ENCODE measurements around the gene SCAF1. TPM values are rescaled to one million over a fixed set of nuclear protein-coding genes. Genes with fewer than 3 reads are reported as not detected.

The SCAF1 gene
- total and polyA plus RNA-seq, 2 of the 13 experiments (the other 11 are each of a cell fraction or from before 2014, with no cell fraction given) = 3.3 to 6.1 TPM

GRCh38 chr19:49684983-49685553 is 43.1 kb downstream of the SCAF1 start:
- Histone ChIP-seq H3K4me1 (ENCODE audit: insufficient read depth, low read length) (peaks cover 13% of the 10 kb centered on the region), H3K27me3 (ENCODE audit: control insufficient read depth in 1 of 2, insufficient read depth in 2 of 2, low read length in 2 of 2) (no peaks in the 10 kb centered on the region), H3K36me3 (replicated peaks in 1 of 2; ENCODE audit: control insufficient read depth in 1 of 2, insufficient read depth in 2 of 2, low read length in 2 of 2) (peaks cover 22 to 66% of the 10 kb centered on the region in 2 experiments), H3K4me2 (ENCODE audit: low read depth, low read length) (no peak overlapping the region), H3K9me3 (ENCODE audit: low read length) (no peaks in the 10 kb centered on the region), H3K79me2 (ENCODE audit: insufficient read depth, low read length) (peaks cover 16% of the 10 kb centered on the region), H2AFZ (ENCODE audit: low read length) (no peak overlapping the region), H3K4me3 (replicated peaks in 1 of 3; ENCODE audit: insufficient read depth in 1 of 3, low read depth in 2 of 3, low read length in 3 of 3) (no peak overlapping the region), H3K27ac (ENCODE audit: extremely low read length, insufficient read depth, low read length) (no peak overlapping the region), H3K9ac (ENCODE audit: insufficient read depth, low read depth, low read length) (no peak overlapping the region), H4K20me1 (ENCODE audit: insufficient read depth, low read length) (peaks cover 22% of the 10 kb centered on the region)
- WGBS (ENCODE audit: low lambda C conversion rate) = 98% methylated on average over 10 of the region's 13 CpGs
- BruUV-seq (replicated peaks) = no TSS peak
- in situ Hi-C loops (cut with HindIII; ENCODE audit: extremely low pct_ligation_motif_present, low pct_unique_long_range_greater_than_20kb) = no loop called here
- no peak for FAIRE-seq
- DNase-seq (ENCODE audit: low spot score) = no peak
- POLR2A ChIA-PET = interaction anchor here (1.2 to 1.5 kb wide), 2 partner anchors 9 to 166 kb away, joined by 3 to 5 read pairs; partner anchors contain the start of gene PTOV1
- CTCF ChIA-PET (ENCODE audit: low intra/inter-chr PET ratio, low total read pairs) = no interaction called here
- intact Hi-C loops (cut with micrococcal nuclease; ENCODE audit: unreplicated experiment) = no loop called here
- no peak for ATAC-seq
- TF ChIP-seq ZIK1 (CRISPR knock-in tag; IDR thresholded peaks at IDR 0.05; ENCODE audit: borderline replicate concordance, low read depth) (no peak), BATF2 (CRISPR knock-in tag; IDR thresholded peaks at IDR 0.05) (no peak), POLR2AphosphoS2 (IDR thresholded peaks at IDR 0.05; ENCODE audit: low read depth, low read length) (0 out of 2 replicates have a peak, but pooled peaks have one; percentile 39), EZH2 (conservative IDR thresholded peaks at IDR 0.05; ENCODE audit: low read depth, low read length) (no peak), ELF4 (CRISPR knock-in tag; IDR thresholded peaks at IDR 0.05; ENCODE audit: borderline replicate concordance) (no peak), MAZ (IDR thresholded peaks at IDR 0.05; ENCODE audit: borderline replicate concordance, low read depth, low read length) (no peak), MAZ (CRISPR knock-in tag; IDR thresholded peaks at IDR 0.05; ENCODE audit: low read depth) (no peak)
- TF ChIP-seq, protein P1, sequence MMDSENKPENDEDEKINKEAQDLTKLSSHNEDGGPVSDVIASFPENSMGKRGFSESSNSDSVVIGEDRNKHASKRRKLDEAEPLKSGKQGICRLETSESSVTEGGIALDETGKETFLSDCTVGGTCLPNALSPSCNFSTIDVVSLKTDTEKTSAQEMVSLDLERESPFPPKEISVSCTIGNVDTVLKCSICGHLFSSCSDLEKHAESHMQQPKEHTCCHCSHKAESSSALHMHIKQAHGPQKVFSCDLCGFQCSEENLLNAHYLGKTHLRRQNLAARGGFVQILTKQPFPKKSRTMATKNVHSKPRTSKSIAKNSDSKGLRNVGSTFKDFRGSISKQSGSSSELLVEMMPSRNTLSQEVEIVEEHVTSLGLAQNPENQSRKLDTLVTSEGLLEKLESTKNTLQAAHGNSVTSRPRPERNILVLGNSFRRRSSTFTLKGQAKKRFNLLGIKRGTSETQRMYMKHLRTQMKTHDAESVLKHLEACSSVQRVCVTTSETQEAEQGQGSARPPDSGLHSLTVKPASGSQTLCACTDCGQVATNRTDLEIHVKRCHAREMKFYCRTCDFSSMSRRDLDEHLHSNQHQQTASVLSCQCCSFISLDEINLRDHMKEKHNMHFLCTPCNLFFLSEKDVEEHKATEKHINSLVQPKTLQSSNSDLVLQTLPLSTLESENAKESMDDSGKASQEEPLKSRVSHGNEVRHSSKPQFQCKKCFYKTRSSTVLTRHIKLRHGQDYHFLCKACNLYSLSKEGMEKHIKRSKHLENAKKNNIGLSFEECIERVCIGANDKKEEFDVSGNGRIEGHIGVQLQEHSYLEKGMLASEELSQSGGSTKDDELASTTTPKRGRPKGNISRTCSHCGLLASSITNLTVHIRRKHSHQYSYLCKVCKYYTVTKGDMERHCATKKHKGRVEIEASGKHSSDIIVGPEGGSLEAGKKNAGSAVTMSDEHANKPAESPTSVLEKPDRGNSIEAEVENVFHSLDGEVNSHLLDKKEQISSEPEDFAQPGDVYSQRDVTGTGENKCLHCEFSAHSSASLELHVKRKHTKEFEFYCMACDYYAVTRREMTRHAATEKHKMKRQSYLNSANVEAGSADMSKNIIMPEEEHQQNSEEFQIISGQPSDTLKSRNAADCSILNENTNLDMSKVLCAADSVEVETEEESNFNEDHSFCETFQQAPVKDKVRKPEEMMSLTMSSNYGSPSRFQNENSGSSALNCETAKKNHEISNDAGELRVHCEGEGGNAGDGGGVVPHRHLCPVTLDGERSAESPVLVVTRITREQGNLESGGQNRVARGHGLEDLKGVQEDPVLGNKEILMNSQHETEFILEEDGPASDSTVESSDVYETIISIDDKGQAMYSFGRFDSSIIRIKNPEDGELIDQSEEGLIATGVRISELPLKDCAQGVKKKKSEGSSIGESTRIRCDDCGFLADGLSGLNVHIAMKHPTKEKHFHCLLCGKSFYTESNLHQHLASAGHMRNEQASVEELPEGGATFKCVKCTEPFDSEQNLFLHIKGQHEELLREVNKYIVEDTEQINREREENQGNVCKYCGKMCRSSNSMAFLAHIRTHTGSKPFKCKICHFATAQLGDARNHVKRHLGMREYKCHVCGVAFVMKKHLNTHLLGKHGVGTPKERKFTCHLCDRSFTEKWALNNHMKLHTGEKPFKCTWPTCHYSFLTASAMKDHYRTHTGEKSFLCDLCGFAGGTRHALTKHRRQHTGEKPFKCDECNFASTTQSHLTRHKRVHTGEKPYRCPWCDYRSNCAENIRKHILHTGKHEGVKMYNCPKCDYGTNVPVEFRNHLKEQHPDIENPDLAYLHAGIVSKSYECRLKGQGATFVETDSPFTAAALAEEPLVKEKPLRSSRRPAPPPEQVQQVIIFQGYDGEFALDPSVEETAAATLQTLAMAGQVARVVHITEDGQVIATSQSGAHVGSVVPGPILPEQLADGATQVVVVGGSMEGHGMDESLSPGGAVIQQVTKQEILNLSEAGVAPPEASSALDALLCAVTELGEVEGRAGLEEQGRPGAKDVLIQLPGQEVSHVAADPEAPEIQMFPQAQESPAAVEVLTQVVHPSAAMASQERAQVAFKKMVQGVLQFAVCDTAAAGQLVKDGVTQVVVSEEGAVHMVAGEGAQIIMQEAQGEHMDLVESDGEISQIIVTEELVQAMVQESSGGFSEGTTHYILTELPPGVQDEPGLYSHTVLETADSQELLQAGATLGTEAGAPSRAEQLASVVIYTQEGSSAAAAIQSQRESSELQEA (CRISPR knock-in tag; IDR thresholded peaks at IDR 0.05; ENCODE audit: not compliant biosample characterization) = no peak

Data from HepG2 (cell line).